ENCODE measurements around the gene GTF2F2. TPM values are rescaled to one million over a fixed set of nuclear protein-coding genes. Genes with fewer than 3 reads are reported as not detected.

GTF2F2 gene
- polyA plus RNA-seq, 1 experiment: 7.9 TPM

DNA sequence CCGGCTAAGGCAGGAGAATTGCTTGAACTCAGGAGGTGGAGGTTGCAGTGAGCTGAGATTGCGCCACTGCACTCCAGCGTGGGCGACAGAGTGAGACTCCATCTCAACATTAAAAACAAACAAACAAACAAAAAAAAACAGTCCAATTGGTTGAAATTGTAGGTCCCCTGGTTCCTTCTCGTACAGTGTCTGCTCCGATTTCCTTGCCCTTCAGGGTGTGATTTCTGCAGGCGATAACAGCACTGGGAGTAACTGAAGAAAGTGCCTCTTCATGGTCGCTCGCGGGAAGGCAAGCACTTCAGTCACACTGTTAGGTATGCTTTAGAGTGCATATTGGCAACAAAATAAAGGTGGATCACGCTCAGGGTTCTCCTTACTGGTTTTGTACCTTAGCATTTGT, 181.0 kb downstream of the GTF2F2 start:
- no peak for DNase-seq (ENCODE audit: low read depth)
- TF ChIP-seq, protein P1, sequence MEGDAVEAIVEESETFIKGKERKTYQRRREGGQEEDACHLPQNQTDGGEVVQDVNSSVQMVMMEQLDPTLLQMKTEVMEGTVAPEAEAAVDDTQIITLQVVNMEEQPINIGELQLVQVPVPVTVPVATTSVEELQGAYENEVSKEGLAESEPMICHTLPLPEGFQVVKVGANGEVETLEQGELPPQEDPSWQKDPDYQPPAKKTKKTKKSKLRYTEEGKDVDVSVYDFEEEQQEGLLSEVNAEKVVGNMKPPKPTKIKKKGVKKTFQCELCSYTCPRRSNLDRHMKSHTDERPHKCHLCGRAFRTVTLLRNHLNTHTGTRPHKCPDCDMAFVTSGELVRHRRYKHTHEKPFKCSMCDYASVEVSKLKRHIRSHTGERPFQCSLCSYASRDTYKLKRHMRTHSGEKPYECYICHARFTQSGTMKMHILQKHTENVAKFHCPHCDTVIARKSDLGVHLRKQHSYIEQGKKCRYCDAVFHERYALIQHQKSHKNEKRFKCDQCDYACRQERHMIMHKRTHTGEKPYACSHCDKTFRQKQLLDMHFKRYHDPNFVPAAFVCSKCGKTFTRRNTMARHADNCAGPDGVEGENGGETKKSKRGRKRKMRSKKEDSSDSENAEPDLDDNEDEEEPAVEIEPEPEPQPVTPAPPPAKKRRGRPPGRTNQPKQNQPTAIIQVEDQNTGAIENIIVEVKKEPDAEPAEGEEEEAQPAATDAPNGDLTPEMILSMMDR (IDR thresholded peaks at IDR 0.05; ENCODE audit: insufficient read depth, low read depth, low read length): no peak
- POLR2A ChIA-PET: no interaction called here
- Histone ChIP-seq H3K4me3 (ENCODE audit: low read depth, low read length) (no peak overlapping the region), H3K27me3 (ENCODE audit: control insufficient read depth, insufficient read depth, low read length) (no peaks in the 10 kb centered on the region), H3K36me3 (ENCODE audit: control insufficient read depth, insufficient read depth, low read length) (no peaks in the 10 kb centered on the region)
- CTCF ChIA-PET: interaction anchor here (4.6 kb wide), 1 partner anchor 8 kb away, joined by 21 read pairs; no protein-coding TSS in a partner anchor

DNA sequence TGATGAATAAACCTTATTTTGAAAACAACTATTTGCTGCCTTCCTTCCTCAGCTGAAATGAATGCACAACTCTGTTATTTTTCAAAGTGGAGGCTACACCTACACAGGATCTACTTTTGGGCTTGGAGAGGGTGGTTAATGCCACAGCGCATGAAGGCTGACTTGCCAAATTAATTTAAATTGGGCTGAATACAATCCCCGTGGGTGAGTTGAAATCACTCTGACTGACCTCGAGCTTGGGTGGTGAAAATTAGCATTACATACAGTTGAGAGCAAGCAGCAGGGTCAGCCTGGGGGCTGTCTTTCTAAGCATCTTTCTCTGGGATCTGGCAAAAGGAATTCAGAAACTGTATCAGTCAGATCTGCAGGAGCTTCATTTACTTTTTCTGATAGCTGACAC, 182.2 kb downstream of the GTF2F2 start:
- TF ChIP-seq, protein P1 (IDR thresholded peaks at IDR 0.05; ENCODE audit: insufficient read depth, low read depth, low read length): no peak
- no peak for DNase-seq (ENCODE audit: low read depth)
- H3K27me3 ChIP-seq (ENCODE audit: control insufficient read depth, insufficient read depth, low read length): no peaks in the 10 kb centered on the region; the same call in 1 of the 2 replicates
- ChIA-PET CTCF (interaction anchor here (1.2 to 3.0 kb wide), 4 partner anchors 182 to 581 kb away, joined by 3 to 15 read pairs (median 3); partner anchors contain the start of gene GTF2F2), POLR2A (no interaction called here)
- H3K4me3 ChIP-seq (ENCODE audit: low read depth, low read length): no peak overlapping the region
- H3K36me3 ChIP-seq (ENCODE audit: control insufficient read depth, insufficient read depth, low read length): no peaks in the 10 kb centered on the region

DNA sequence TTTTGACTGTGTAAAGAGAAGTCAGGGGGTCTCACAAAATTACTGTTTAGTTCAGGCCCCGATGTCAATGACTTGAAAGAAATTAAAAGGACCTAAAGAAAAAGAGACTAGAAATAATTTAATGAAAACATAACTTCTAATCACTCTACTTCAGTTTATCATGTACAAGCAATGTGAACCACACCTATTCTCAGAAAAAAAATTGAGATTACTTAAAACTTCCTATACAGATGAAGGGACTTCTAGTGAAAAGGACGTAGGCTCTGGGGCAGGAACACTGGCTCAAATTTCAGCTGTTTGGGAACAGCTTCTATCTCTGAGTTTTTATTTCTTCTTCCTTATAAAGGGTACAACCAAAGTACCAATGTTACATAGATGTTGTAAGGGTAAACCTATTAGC, 182.7 kb downstream of the GTF2F2 start:
- ChIA-PET CTCF (interaction anchor here (1.2 to 3.0 kb wide), 4 partner anchors 183 to 582 kb away, joined by 3 to 15 read pairs (median 3); partner anchors contain the start of gene GTF2F2), POLR2A (no interaction called here)

DNA sequence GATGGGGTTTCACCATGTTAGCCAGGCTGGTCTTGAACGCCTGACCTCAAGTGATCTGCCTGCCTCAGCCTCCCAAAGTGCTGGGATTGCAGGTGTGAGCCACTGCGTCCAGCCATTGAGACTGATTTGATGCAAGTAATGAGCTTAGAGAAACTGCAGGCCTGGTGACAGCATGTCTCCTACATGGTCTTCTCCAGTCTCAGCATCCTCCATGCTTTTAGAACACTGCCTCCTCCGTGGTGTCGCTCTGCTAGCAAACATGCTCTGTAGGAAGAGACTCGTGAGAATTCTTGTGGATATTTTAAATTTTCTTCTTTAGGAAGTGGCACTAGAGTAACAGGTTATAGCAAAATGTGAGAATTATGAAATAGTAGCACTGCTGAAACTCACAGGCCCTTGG, 183.6 kb downstream of the GTF2F2 start:
- no peak overlapping the region for H3K4me3 ChIP-seq (ENCODE audit: low read depth, low read length)
- no peaks in the 10 kb centered on the region; the same call in 1 of the 2 replicates for H3K27me3 ChIP-seq (ENCODE audit: control insufficient read depth, insufficient read depth, low read length)
- ChIA-PET POLR2A (no interaction called here), CTCF (interaction anchor here (0.6 to 3.0 kb wide), 3 partner anchors 10 to 257 kb away, joined by 3 to 15 read pairs (median 3); no protein-coding TSS in a partner anchor)
- H3K36me3 ChIP-seq (ENCODE audit: control insufficient read depth, insufficient read depth, low read length): no peaks in the 10 kb centered on the region
- DNase-seq (ENCODE audit: low read depth): no peak
- TF ChIP-seq, protein P1 (IDR thresholded peaks at IDR 0.05; ENCODE audit: insufficient read depth, low read depth, low read length): no peak

More for the DNA sequence above, 182.7 kb downstream of the GTF2F2 start:
- H3K4me3 ChIP-seq (ENCODE audit: low read depth, low read length): no peak overlapping the region
- no peak for DNase-seq (ENCODE audit: low read depth)
- TF ChIP-seq, protein P1 (IDR thresholded peaks at IDR 0.05; ENCODE audit: insufficient read depth, low read depth, low read length): no peak
- no peaks in the 10 kb centered on the region for H3K36me3 ChIP-seq (ENCODE audit: control insufficient read depth, insufficient read depth, low read length)
- no peaks in the 10 kb centered on the region; the same call in 1 of the 2 replicates for H3K27me3 ChIP-seq (ENCODE audit: control insufficient read depth, insufficient read depth, low read length)

DNA sequence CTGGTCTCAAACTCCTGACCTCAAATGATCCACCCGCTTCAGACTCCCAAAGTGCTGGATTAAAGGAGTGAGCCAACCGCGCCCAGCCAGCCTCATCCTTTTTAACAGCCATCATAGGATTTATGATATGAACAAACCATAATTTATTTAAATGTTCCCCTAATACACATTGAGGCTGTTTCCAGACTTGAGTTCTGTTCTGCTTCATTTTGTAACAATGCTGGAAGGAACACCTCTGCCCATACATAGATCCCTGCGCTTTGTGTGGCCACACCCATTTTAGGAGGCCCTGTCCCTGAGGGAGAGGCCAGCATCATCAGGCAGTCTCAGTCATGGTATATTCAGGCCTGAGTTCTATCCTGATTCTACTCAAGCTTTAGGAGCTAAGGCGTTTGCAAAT, 184.8 kb downstream of the GTF2F2 start:
- no peak overlapping the region for H3K4me3 ChIP-seq (ENCODE audit: low read depth, low read length)
- CTCF ChIA-PET: interaction anchor here (1.5 to 1.7 kb wide), 2 partner anchors 11 to 24 kb away, joined by 3 to 4 read pairs; no protein-coding TSS in a partner anchor
- DNase-seq (ENCODE audit: low read depth): no peak
- no peaks in the 10 kb centered on the region; the same call in 1 of the 2 replicates for H3K27me3 ChIP-seq (ENCODE audit: control insufficient read depth, insufficient read depth, low read length)
- TF ChIP-seq, protein P1 (IDR thresholded peaks at IDR 0.05; ENCODE audit: insufficient read depth, low read depth, low read length): no peak
- H3K36me3 ChIP-seq (ENCODE audit: control insufficient read depth, insufficient read depth, low read length): no peaks in the 10 kb centered on the region
- POLR2A ChIA-PET: no interaction called here
